HUES64 (cell line): Measurements from ENCODE around the gene SCAMP4.

ENCODE experiments used
- H3K27ac ChIP-seq: 2 replicates; pipeline ENCODE4 v1.7.0; 2013; ENCODE audit warnings: low read depth, low read length, inconsistent platforms
- H3K27me3 ChIP-seq: 2 replicates; pipeline ENCODE4 v1.6.1; 2013; ENCODE audit warnings: mild to moderate bottlenecking, low read length; ENCODE audit not compliant: insufficient read depth
- H3K36me3 ChIP-seq: 2 replicates; pipeline ENCODE4 v1.6.1; 2013; ENCODE audit warnings: mild to moderate bottlenecking, low read length; ENCODE audit not compliant: insufficient read depth
- H3K4me1 ChIP-seq: 2 replicates; pipeline ENCODE4 v1.6.1; 2013; ENCODE audit warnings: mild to moderate bottlenecking, low read length, moderate library complexity; ENCODE audit not compliant: insufficient read depth
- H3K4me3 ChIP-seq: 2 replicates; pipeline ENCODE4 v1.5.1; 2013; ENCODE audit warnings: mild to moderate bottlenecking, low read length, moderate library complexity
- H3K9ac ChIP-seq: 2 replicates; pipeline ENCODE4 v1.6.1; 2013; ENCODE audit warnings: mild to moderate bottlenecking, low read depth, low read length
- H3K9me3 ChIP-seq: 2 replicates; pipeline ENCODE4 v1.6.1; 2013; ENCODE audit warnings: low read depth, low read length; ENCODE audit not compliant: insufficient read depth
- WGBS: fragments of 150-250, 120-280 bp; methylation state at CpG from one replicate; pipeline ENCODE4 v1.1.7; 2013; ENCODE audit warnings: missing lambda C conversion rate; 5-methylcytosine and 5-hydroxymethylcytosine counted together

SCAMP4 gene

DNA sequence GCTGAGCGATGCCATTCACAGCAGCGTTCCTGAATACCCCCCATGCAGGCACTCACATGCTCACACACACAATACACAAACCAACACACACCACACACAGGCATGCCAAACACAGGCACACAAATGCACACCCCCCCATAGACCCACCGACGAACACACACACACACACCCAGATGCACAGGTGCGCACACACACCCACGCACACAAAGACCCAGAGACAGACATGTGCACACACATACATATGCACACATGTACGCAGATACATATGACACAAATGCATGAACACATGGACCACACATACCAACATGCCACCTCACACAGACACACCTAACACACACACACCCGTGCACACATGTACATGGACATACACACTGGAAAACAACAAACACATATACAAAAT lies 28.7 kb downstream of the SCAMP4 start:
- H3K4me1 ChIP-seq, result no peaks in the 10 kb centered on the region
- no peak overlapping the region for H3K9ac ChIP-seq
- no peak overlapping the region for H3K4me3 ChIP-seq
- H3K27ac ChIP-seq, result no peak overlapping the region
- no peaks in the 10 kb centered on the region for H3K9me3 ChIP-seq
- WGBS, result 95% methylated on average over 8 of the region's 8 CpGs
- H3K27me3 ChIP-seq, result no peaks in the 10 kb centered on the region
- H3K36me3 ChIP-seq, result no peaks in the 10 kb centered on the region

DNA sequence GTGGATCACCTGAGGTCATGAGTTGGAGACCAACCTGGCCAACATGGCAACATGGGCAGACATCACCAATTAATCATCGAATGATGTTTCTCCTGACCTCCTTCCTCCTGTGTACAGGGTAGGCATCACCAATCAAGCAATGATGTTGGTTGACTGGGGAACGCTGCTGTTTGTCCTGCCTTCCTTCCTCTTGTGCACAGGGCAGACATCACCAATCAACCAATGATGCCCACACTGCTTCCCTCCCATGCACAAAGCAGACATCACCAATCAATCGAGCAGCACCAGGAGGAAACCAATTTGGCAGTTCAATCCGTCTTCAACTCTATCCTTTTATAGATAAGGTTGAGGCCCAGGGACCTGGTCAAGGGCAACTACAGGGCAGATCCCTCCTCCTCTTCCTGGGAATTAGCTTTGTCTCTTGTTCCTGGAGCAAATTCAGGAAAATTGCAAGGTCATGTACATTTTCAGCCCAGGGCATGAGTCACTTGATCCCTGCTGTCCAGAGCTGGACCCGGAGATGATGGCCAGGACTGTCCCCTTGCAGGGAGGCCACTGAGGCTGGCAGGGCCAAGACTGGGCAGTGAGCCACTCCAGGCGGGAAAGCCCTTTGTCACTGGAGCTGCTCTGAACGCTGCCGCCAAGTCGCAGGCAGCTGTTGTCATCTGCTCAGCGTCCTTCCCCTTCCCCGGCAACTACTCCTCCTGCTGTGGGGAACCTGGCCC lies 30.4 kb downstream of the SCAMP4 start:
- H3K4me3 ChIP-seq, result no peak overlapping the region
- no peak overlapping the region for H3K9ac ChIP-seq
- no peaks in the 10 kb centered on the region for H3K36me3 ChIP-seq
- no peak overlapping the region for H3K27ac ChIP-seq
- peaks cover 6% of the 10 kb centered on the region for H3K4me1 ChIP-seq
- H3K27me3 ChIP-seq, result no peaks in the 10 kb centered on the region
- 84% methylated on average over 11 of the region's 11 CpGs for WGBS
- H3K9me3 ChIP-seq, result no peaks in the 10 kb centered on the region

DNA sequence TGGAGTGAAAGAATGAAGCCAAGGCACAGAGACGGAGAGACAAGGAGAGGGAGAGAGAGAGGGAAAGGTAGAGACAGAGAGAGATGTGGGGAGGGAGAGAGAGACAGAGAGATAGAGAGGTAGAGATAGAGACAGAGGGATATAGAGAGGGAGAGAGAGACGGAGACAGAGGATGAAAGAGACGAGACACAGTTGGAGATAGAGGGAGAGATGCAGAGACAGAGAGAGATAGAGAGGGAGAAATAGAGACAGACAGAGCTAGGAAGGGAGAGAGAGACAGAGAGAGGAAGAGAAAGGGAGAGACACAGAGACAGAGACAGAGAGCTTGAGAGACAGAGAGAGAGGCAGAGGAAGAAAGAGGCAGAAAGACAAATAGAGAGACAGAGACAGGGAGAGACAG lies 31.2 kb downstream of the SCAMP4 start:
- H3K9ac ChIP-seq, result no peak overlapping the region

DNA sequence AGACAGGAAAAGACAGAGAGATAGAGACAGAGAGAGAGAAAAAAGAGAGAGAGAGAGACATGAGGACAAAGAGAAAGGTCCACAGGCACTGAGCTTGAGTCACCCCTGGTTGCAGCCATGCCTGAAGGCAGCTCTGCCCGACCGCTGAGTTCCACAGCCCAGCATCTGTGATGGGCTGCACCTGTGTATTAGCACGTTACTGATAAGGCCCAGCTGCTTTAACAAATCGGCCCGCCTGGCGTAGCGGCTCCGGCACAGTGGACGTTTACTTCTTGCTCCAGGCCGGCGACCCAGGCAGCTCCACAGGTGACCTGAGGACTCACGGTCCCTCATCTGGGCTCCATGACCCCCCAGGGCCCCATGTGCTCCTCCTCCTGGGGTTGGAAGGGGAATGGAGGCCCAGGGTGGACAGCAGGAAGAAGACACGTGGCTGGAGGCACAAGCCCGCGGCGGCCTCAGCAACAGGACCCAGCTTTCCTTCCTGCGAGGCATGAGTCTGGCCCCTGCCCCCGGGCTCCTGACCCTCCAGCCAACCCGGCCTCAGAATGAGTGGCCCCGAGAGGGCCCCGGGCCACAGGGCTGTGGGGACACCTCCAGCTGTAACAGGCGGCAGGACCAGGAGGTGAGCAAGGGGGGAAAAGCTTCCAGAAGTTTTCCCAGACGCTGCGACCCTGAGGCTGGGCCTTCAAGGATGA lies 31.9 kb downstream of the SCAMP4 start:
- Histone ChIP-seq H3K9me3 (no peaks in the 10 kb centered on the region), H3K27me3 (no peaks in the 10 kb centered on the region), H3K36me3 (no peaks in the 10 kb centered on the region), H3K9ac (no peak overlapping the region), H3K4me1 (peaks cover 6% of the 10 kb centered on the region), H3K27ac (no peak overlapping the region), H3K4me3 (no peak overlapping the region)
- 96% methylated on average over 24 of the region's 24 CpGs for WGBS

More for the DNA sequence above, 31.2 kb downstream of the SCAMP4 start:
- no peak overlapping the region for H3K4me3 ChIP-seq
- no peak overlapping the region for H3K27ac ChIP-seq
- no peaks in the 10 kb centered on the region for H3K9me3 ChIP-seq
- H3K27me3 ChIP-seq, result no peaks in the 10 kb centered on the region
- no peaks in the 10 kb centered on the region for H3K36me3 ChIP-seq
- 95% methylated on average over 3 of the region's 3 CpGs for WGBS
- peaks cover 6% of the 10 kb centered on the region for H3K4me1 ChIP-seq

DNA sequence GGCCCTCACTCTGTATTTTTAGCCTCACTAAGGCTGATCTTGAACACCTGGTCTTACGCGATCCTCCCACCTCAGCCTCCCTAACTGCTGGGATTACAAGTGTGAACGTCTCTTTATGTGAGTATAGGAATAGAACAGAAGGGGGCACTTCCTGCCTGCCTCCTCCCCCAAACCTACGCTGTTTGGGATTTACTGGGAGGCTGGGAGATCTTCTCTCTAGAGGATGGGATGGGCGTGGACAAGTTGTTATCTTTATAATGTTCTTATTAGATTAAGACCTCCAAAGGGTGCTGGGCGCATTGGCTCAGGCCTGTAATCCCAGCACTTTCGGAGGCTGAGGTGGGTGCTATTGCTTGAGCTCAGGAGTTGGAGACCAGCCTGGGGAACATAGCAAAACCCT lies 32.9 kb downstream of the SCAMP4 start:
- Histone ChIP-seq H3K27me3 (no peaks in the 10 kb centered on the region), H3K4me3 (no peak overlapping the region), H3K9me3 (no peaks in the 10 kb centered on the region), H3K9ac (no peak overlapping the region), H3K36me3 (no peaks in the 10 kb centered on the region), H3K27ac (no peak overlapping the region), H3K4me1 (peaks cover 9% of the 10 kb centered on the region)
- WGBS, result 87% methylated on average over 4 of the region's 7 CpGs

DNA sequence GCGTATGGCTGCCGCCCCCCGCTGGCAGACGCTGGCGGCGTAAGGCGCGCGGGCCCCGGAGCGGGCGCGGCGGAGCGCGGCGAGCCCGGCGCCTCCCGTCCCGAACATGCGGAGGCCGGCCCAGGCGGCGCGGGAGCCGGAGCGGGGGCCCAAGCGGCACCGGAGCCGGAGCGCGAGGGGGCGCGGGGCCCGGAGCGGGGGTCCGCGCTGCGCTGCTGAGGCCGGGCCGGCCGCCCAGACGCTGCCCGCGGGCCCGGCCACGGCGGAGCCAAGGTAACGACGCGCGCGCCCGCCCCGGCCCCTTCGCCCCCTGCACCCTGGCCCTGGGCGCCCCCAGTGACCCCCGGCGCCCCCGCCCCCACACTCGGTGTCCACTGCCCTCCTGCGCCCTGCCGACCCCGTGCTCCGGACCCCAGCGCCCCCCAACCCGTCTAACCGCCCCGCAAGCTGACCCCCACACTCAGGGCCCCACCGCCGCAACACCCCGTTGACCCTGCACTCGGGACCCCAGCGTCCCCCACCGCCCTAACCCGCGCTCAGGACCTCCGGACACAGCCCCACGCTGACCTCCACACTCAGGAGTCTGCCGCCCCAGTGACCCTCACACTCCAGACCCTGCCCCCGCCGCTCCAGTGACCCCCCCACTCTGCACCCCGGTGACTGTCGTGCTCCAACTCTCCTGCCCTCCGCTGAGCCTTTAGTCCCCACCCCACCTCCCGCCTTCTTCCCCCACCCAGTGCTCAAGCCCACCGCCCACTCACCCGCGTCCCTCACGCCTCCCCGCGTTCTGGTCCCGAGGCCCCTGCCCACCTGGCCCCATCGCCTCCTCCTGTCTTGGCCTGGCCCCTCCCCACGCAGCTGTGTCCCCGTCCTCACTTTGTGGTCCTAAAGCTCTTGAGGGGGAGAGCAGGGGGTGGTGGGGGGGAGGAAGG lies 36.2 kb downstream of the SCAMP4 start, which contains the start of gene CSNK1G2:
Gene CSNK1G2 (plus strand): TSS at position 27 of the 932 bp plus-strand sequence. CDS start 28,601 bp downstream, outside the sequence.
- Histone ChIP-seq H3K9ac (peak within 1 kb of the TSS; percentile 83), H3K27ac (peak within 1 kb of the TSS; percentile 94), H3K4me3 (peak within 1 kb of the TSS; percentile 97), H3K9me3 (no peaks in the 10 kb centered on the region), H3K36me3 (no peaks in the 10 kb centered on the region), H3K27me3 (no peaks in the 10 kb centered on the region), H3K4me1 (peaks cover 10% of the 10 kb centered on the region)
- WGBS, result under 1% methylated on average over 97 of the region's 97 CpGs

DNA sequence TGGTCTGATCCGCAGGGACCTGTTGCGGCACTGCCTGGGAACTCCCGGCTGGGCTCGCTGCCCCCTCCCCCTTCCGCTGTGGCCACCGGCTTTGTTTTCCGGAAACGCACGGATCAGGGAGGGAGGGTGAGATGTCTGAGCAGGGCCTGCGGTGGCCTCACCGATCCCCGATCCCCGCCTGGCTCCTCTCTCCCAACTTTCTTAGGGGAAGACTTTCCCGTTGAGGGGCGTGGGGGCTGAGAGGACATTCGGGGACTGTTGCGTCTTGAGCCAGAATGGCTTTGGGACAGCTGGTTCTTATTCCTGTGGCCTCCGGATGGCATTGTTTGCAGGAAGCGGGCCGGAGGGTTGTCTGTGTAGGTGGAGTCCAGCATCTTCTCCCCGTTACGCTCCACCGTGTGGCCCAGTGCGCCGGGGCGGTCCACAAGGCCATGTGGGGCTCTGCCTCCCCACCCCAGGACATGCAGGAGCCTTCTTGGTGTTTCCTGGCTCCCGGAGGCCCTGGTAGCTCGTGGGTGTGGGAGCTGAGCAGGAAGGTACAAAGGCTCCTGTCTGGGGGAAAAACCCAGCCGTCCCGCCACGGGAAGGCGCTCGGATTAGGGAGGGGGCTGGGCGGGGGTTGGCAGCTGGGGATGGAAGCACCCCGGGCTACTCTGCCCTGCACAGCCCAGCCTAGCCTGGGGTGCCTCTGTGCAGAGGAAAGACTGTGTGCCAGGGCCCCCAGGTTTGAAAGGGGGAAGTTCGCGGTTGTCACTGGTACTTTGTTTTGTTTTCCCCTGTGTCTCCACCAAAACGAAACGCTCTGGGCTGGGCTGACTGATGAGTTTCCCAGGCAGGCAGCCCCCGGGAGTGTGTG lies 37.1 kb downstream of the SCAMP4 start:
- Histone ChIP-seq H3K36me3 (no peaks in the 10 kb centered on the region), H3K27me3 (no peaks in the 10 kb centered on the region), H3K9me3 (no peaks in the 10 kb centered on the region), H3K9ac (peak overlapping the region; percentile 83), H3K4me3 (peak overlapping the region; percentile 97), H3K4me1 (peaks cover 10% of the 10 kb centered on the region), H3K27ac (peak overlapping the region; percentile 92)
- WGBS, result 2% methylated on average over 36 of the region's 40 CpGs

DNA sequence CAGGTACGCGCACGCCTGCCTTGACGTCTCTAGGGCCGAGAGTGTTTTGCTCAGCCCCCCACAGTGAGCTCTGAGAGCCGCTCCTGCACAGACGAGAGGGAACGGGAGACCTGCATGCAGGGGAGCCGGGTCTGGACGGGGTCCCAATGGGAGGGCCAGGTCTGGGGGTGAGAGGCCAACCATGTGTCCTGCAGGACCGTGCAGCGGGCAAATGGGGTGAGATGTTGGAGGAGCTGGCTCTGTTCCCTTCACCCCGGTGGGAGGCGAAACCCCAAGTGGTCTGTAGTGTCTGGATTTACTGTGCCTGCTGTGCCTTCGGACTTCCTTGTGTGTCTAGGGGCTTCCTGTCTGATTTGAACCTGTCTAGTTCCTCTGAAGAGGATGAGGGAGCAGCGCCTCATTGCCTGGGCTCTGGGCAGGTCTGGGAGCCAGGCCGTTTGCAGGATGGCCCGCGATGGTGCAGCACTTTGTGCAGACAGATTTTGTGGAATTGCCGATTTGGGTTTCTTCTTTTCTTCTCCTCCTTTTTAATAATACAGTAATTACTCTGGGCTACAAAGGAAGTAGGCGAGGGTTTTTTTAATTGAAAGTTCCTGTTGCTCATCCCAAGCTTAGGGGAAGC lies 37.8 kb downstream of the SCAMP4 start:
- Histone ChIP-seq H3K9me3 (no peaks in the 10 kb centered on the region), H3K27ac (peak overlapping the region; percentile 92; the same call in 1 of the 2 replicates), H3K9ac (peak overlapping the region; percentile 83), H3K4me1 (peaks cover 10% of the 10 kb centered on the region), H3K27me3 (no peaks in the 10 kb centered on the region), H3K4me3 (peak overlapping the region; percentile 97), H3K36me3 (no peaks in the 10 kb centered on the region)
- 44% methylated on average over 20 of the region's 21 CpGs for WGBS

DNA sequence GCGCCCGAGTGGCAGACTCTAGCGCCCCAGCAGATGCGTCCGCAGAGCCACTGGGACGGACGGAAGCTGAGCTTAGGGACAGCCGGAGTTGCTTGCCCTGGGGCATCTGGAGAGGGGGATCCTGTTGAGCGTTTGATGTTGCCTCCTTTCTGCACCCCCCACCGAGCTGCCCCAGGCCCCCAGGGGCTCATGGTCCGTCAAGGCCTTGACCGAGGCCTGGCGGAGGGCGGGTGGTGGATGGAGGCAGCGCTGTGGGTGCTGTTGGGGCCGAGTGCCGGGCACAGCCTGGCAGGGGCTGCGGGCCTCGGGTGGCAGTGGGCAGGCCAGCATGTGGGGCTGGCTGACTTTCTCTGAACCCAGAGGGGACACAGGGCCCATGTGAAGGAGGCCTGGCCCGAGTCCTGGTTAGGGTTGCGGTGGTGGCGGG lies 38.5 kb downstream of the SCAMP4 start:
- Histone ChIP-seq H3K36me3 (no peaks in the 10 kb centered on the region), H3K27ac (no peak overlapping the region), H3K9me3 (no peaks in the 10 kb centered on the region), H3K4me1 (peaks cover 10% of the 10 kb centered on the region), H3K27me3 (no peaks in the 10 kb centered on the region), H3K4me3 (no peak overlapping the region), H3K9ac (no peak overlapping the region)
- WGBS, result 89% methylated on average over 22 of the region's 22 CpGs
